Bronchial epithelial cell (primary cell): ENCODE data around the gene GLRX2. TPM values are rescaled to one million over a fixed set of nuclear protein-coding genes. Genes with fewer than 3 reads are reported as not detected.

ENCODE experiments used
- DNase-seq: peaks from one replicate; pipeline ENCODE4 v3.0.0-alpha.2; 2010; ENCODE audit warnings: low read depth
- FAIRE-seq: peaks from 2 replicates; lab custom pipeline; 2011; peaks lifted over from hg19 to GRCh38; lab: Jason Lieb, UNC
- H3K27me3 ChIP-seq: 2 replicates; pipeline ENCODE4 v1.5.1; 2011; ENCODE audit warnings: low read length; ENCODE audit not compliant: control insufficient read depth, insufficient read depth
- H3K36me3 ChIP-seq: 2 replicates; pipeline ENCODE4 v1.5.1; 2011; ENCODE audit warnings: low read length; ENCODE audit not compliant: control insufficient read depth, insufficient read depth
- H3K4me3 ChIP-seq: 2 replicates; pipeline ENCODE4 v1.5.1; 2011; ENCODE audit warnings: mild to moderate bottlenecking, low read depth, low read length, control low read depth
- CTCF ChIP-seq: IDR thresholded peaks from 2 replicates; pipeline ENCODE4 v1.5.1; 2011; ENCODE audit warnings: mild to moderate bottlenecking, moderate library complexity, low read length, control low read depth, inconsistent platforms; ENCODE audit not compliant: insufficient read depth, severe bottlenecking
- total RNA-seq: library from RNA; depleted of rRNA; stranded (reverse); fragments of >200 nt; gene quantifications from 2 replicates; pipeline ENCODE4 v1.2.1, GENCODE V29; 2014

GLRX2 gene
- total RNA-seq, 1 donor from 2014 or later = 5.0 TPM

- peaks cover 5% of the 10 kb centered on the region for H3K36me3 ChIP-seq
- H3K27me3 ChIP-seq = no peaks in the 10 kb centered on the region
- no peak overlapping the region for H3K4me3 ChIP-seq
- TF ChIP-seq CTCF = no peak
- DNase-seq = no peak
- FAIRE-seq = no peak
Measured at GRCh38 chr1:193141804-193142203, 36.6 kb upstream of the GLRX2 start.

GRCh38 chr1:193140254-193140653 lies 35.0 kb upstream of the GLRX2 start:
- no peak overlapping the region for H3K4me3 ChIP-seq
- peaks cover 5% of the 10 kb centered on the region for H3K36me3 ChIP-seq
- TF ChIP-seq CTCF = no peak
- FAIRE-seq (peak; percentile 68), DNase-seq (no peak)
- H3K27me3 ChIP-seq = no peaks in the 10 kb centered on the region

GRCh38 chr1:193131266-193131860 lies 26.1 kb upstream of the GLRX2 start:
- DNase-seq (no peak), FAIRE-seq (no peak)
- H3K27me3 ChIP-seq = no peaks in the 10 kb centered on the region
- no peak overlapping the region for H3K4me3 ChIP-seq
- no peak for TF ChIP-seq CTCF
- peaks cover 7% of the 10 kb centered on the region for H3K36me3 ChIP-seq

GRCh38 chr1:193125369-193125768 lies 20.2 kb upstream of the GLRX2 start:
- no peak for FAIRE-seq
- no peak for TF ChIP-seq CTCF
- no peak for DNase-seq
- no peak overlapping the region for H3K4me3 ChIP-seq
- H3K36me3 ChIP-seq = peaks cover 6% of the 10 kb centered on the region
- H3K27me3 ChIP-seq = no peaks in the 10 kb centered on the region

- no peak overlapping the region for H3K4me3 ChIP-seq
- FAIRE-seq (no peak), DNase-seq (no peak)
- H3K27me3 ChIP-seq = no peaks in the 10 kb centered on the region
- no peak for TF ChIP-seq CTCF
- H3K36me3 ChIP-seq = peaks cover 2% of the 10 kb centered on the region
Measured at GRCh38 chr1:193123751-193124150, 18.5 kb upstream of the GLRX2 start.
